ENCODE results near the gene CPNE7. TPM values are rescaled to one million over a fixed set of nuclear protein-coding genes. Genes with fewer than 3 reads are reported as not detected.
"Not testable (repeated sequence)": the region's sequence is repeated elsewhere in the genome, so short reads cannot be mapped to it uniquely, and the experiment has no call there.

CPNE7 gene
- total and polyA plus RNA-seq, 8 donors, result 0.92 to 6.2 (median 1.8) TPM; not detected in 1

GRCh38 chr16:89583895-89584644 is 8.5 kb downstream of the CPNE7 start:
- peak overlapping the region in 1 of 5 donors; percentile 89 for H3K27ac ChIP-seq
- no peaks in the 10 kb centered on the region for H3K9me3 ChIP-seq
- TF ChIP-seq CTCF (IDR thresholded peaks at IDR 0.05) (no peak), EP300 (IDR thresholded peaks at IDR 0.05) (no peak), POLR2AphosphoS5 (IDR thresholded peaks at IDR 0.05) (no peak), POLR2A (IDR thresholded peaks at IDR 0.05) (no peak)
- intact Hi-C loops (cut with DNase I; ENCODE audit: low total_unique reads), result no loop called here
- no peak for DNase-seq
- H3K4me1 ChIP-seq, result peaks cover 13 to 52% (median 28%) of the 10 kb centered on the region in 4 donors
- no peaks in the 10 kb centered on the region for H3K36me3 ChIP-seq
- 82 to 95% (median 92%) methylated on average over 7 to 49 of the region's 49 CpGs for WGBS, 5 donors
- no peaks in the 10 kb centered on the region for H3K27me3 ChIP-seq
- H3K4me3 ChIP-seq, result no peak overlapping the region

- peak overlapping the region in 2 of 5 donors; percentile 21 to 53 for H3K27ac ChIP-seq
- no peaks in the 10 kb centered on the region for H3K36me3 ChIP-seq
- intact Hi-C loops (cut with DNase I; ENCODE audit: low total_unique reads), result no loop called here
- H3K4me1 ChIP-seq, result peaks cover 13 to 52% (median 28%) of the 10 kb centered on the region in 4 donors
- peak in 1 of 2 donors; percentile 55 for DNase-seq
- 39 to 59% (median 48%) methylated on average over 18 to 25 of the region's 25 CpGs for WGBS, 5 donors
- H3K27me3 ChIP-seq, result no peaks in the 10 kb centered on the region
- no peak overlapping the region for H3K4me3 ChIP-seq
- H3K9me3 ChIP-seq, result no peaks in the 10 kb centered on the region
- no peak for TF ChIP-seq POLR2A (IDR thresholded peaks at IDR 0.05)
- TF ChIP-seq EP300 (IDR thresholded peaks at IDR 0.05), result no peak
- no peak for TF ChIP-seq POLR2AphosphoS5 (IDR thresholded peaks at IDR 0.05)
- TF ChIP-seq CTCF (IDR thresholded peaks at IDR 0.05), result no peak
These were observed 9.4 kb downstream of the CPNE7 start for GRCh38 chr16:89584768-89585549.

GRCh38 chr16:89586218-89586617 is 10.7 kb downstream of the CPNE7 start:
- Histone ChIP-seq H3K4me3 (no peak overlapping the region), H3K9me3 (no peaks in the 10 kb centered on the region), H3K36me3 (no peaks in the 10 kb centered on the region), H3K27me3 (no peaks in the 10 kb centered on the region), H3K4me1 (peaks cover 13 to 51% (median 28%) of the 10 kb centered on the region in 4 donors), H3K27ac (no peak overlapping the region)
- TF ChIP-seq EP300 (IDR thresholded peaks at IDR 0.05), result no peak
- no peak for TF ChIP-seq POLR2A (IDR thresholded peaks at IDR 0.05)
- no peak for TF ChIP-seq CTCF (IDR thresholded peaks at IDR 0.05)
- no peak for TF ChIP-seq POLR2AphosphoS5 (IDR thresholded peaks at IDR 0.05)
- no peak for DNase-seq
- intact Hi-C loops (cut with DNase I; ENCODE audit: low total_unique reads), result no loop called here
- WGBS, 5 donors, result 84 to 100% (median 88%) methylated on average over 2 to 7 of the region's 7 CpGs

- peaks cover 11 to 45% (median 24%) of the 10 kb centered on the region in 4 donors for H3K4me1 ChIP-seq
- no peak for TF ChIP-seq POLR2A (IDR thresholded peaks at IDR 0.05)
- no peak for TF ChIP-seq POLR2AphosphoS5 (IDR thresholded peaks at IDR 0.05)
- no peak for TF ChIP-seq EP300 (IDR thresholded peaks at IDR 0.05)
- TF ChIP-seq CTCF (IDR thresholded peaks at IDR 0.05), result no peak
- WGBS, 5 donors, result 75 to 79% (median 76%) methylated on average over 7 to 14 of the region's 25 CpGs
- intact Hi-C loops (cut with DNase I; ENCODE audit: low total_unique reads), result no loop called here
- H3K4me3 ChIP-seq, result no peak overlapping the region
- H3K9me3 ChIP-seq, result no peaks in the 10 kb centered on the region
- DNase-seq, result peak in 1 of 2 donors; percentile 57
- H3K27ac ChIP-seq, result no peak overlapping the region
- no peaks in the 10 kb centered on the region for H3K27me3 ChIP-seq
- H3K36me3 ChIP-seq, result no peaks in the 10 kb centered on the region
These were observed 11.3 kb downstream of the CPNE7 start for GRCh38 chr16:89586853-89587252.

GRCh38 chr16:89587676-89588075 is 12.1 kb downstream of the CPNE7 start:
- intact Hi-C loops (cut with DNase I; ENCODE audit: low total_unique reads); H3K4me3 ChIP-seq; DNase-seq; H3K27ac ChIP-seq; H3K27me3 ChIP-seq; H3K36me3 ChIP-seq; H3K9me3 ChIP-seq: not testable (repeated sequence)
- WGBS, 5 donors, result 96 to 100% (median 98%) methylated on average over 1 to 15 of the region's 36 CpGs
- H3K4me1 ChIP-seq, result peaks cover 3 to 39% (median 16%) of the 10 kb centered on the region in 4 donors
